Astrocyte (in vitro differentiated cells and primary cell): ENCODE data around the gene FAT1. TPM values are rescaled to one million over a fixed set of nuclear protein-coding genes. Genes with fewer than 3 reads are reported as not detected.

Experiments
- DNase-seq: peaks from one replicate; pipeline ENCODE4 v3.0.0-alpha.2; 2010; ENCODE audit warnings: low read depth
- FAIRE-seq: peaks from 2 replicates; lab custom pipeline; 2011; peaks lifted over from hg19 to GRCh38; lab: Jason Lieb, UNC
- H2AFZ ChIP-seq: 2 replicates; pipeline ENCODE4 v1.6.0; 2012; ENCODE audit warnings: low read depth, low read length, inconsistent platforms
- H3K27ac ChIP-seq: 2 replicates; pipeline ENCODE4 v1.5.1; 2011; ENCODE audit warnings: low read depth, low read length, inconsistent platforms
- H3K27me3 ChIP-seq: 2 replicates; pipeline ENCODE4 v1.6.0; 2011; ENCODE audit warnings: low read length, inconsistent platforms; ENCODE audit not compliant: insufficient read depth
- H3K36me3 ChIP-seq: 2 replicates; pipeline ENCODE4 v1.5.1; 2011; ENCODE audit warnings: low read length, inconsistent platforms; ENCODE audit not compliant: insufficient read depth
- H3K4me1 ChIP-seq: 2 replicates; pipeline ENCODE4 v1.5.1; 2011; ENCODE audit warnings: low read length, inconsistent platforms; ENCODE audit not compliant: insufficient read depth
- H3K4me2 ChIP-seq: 2 replicates; pipeline ENCODE4 v1.6.0; 2012; ENCODE audit warnings: low read length, inconsistent platforms
- H3K4me3 ChIP-seq: 2 replicates; pipeline ENCODE4 v1.5.1; 2011; ENCODE audit warnings: low read depth, mild to moderate bottlenecking, low read length, inconsistent platforms; ENCODE audit not compliant: insufficient read depth
- H3K79me2 ChIP-seq: 2 replicates; pipeline ENCODE4 v1.6.0; 2012; ENCODE audit warnings: mild to moderate bottlenecking, low read length, inconsistent platforms; ENCODE audit not compliant: insufficient read depth
- H3K9ac ChIP-seq: 2 replicates; pipeline ENCODE4 v1.6.0; 2012; ENCODE audit warnings: mild to moderate bottlenecking, low read length, inconsistent platforms
- H3K9me3 ChIP-seq: 2 replicates; pipeline ENCODE4 v1.5.1; 2012; ENCODE audit warnings: low read depth, mild to moderate bottlenecking, low read length, inconsistent platforms; ENCODE audit not compliant: insufficient read depth
- H4K20me1 ChIP-seq: 2 replicates; pipeline ENCODE4 v1.6.0; 2012; ENCODE audit warnings: low read length, inconsistent platforms; ENCODE audit not compliant: insufficient read depth
- H3K27ac Mint-ChIP-seq: one replicate; pipeline ENCODE4 v1.8.0; 2021; ENCODE audit warnings: mild to moderate bottlenecking, mixed read lengths; ENCODE audit not compliant: unreplicated experiment
- H3K27me3 Mint-ChIP-seq: one replicate; pipeline ENCODE4 v1.8.0; 2021; ENCODE audit warnings: low read depth, mixed read lengths; ENCODE audit not compliant: unreplicated experiment
- H3K36me3 Mint-ChIP-seq: one replicate; pipeline ENCODE4 v1.8.0; 2021; ENCODE audit warnings: low read depth, mixed read lengths; ENCODE audit not compliant: unreplicated experiment
- H3K4me1 Mint-ChIP-seq: one replicate; pipeline ENCODE4 v1.8.0; 2021; ENCODE audit warnings: low read depth, mixed read lengths; ENCODE audit not compliant: unreplicated experiment
- H3K4me3 Mint-ChIP-seq: one replicate; pipeline ENCODE4 v1.8.0; 2021; ENCODE audit warnings: mild to moderate bottlenecking, moderate library complexity, mixed read lengths; ENCODE audit not compliant: unreplicated experiment
- H3K9me3 Mint-ChIP-seq: one replicate; pipeline ENCODE4 v1.8.0; 2021; ENCODE audit warnings: mild to moderate bottlenecking, mixed read lengths; ENCODE audit not compliant: unreplicated experiment
- EZH2 ChIP-seq: IDR thresholded peaks from 2 replicates; pipeline ENCODE4 v1.6.1; 2012; ENCODE audit warnings: mild to moderate bottlenecking, low read length, inconsistent platforms; ENCODE audit not compliant: insufficient read depth
- total RNA-seq: library from RNA; stranded (reverse); gene quantifications from 2 replicates; pipeline ENCODE4 v1.2.1, GENCODE V29; 2021
- TF ChIP-seq, protein P1 (sequence below): IDR thresholded peaks from 2 replicates; pipeline ENCODE4 v1.5.1; 2011; ENCODE audit warnings: low read depth, mild to moderate bottlenecking, inconsistent platforms, low read length, moderate library complexity; ENCODE audit not compliant: insufficient read depth

Gene FAT1
- total RNA-seq, 1 donor from 2014 or later = 590 TPM

- Histone ChIP-seq H3K36me3 (no peaks in the 10 kb centered on the region), H3K9me3 (no peaks in the 10 kb centered on the region), H2AFZ (no peak overlapping the region), H3K4me1 (no peaks in the 10 kb centered on the region), H3K4me3 (no peak overlapping the region), H3K27ac (no peak overlapping the region), H3K79me2 (no peaks in the 10 kb centered on the region), H3K9ac (no peak overlapping the region), H3K27me3 (no peaks in the 10 kb centered on the region), H3K4me2 (no peak overlapping the region), H4K20me1 (no peaks in the 10 kb centered on the region)
- Mint-ChIP-seq H3K36me3 (no peaks in the 10 kb centered on the region), H3K27ac (peak overlapping the region; percentile 18), H3K4me3 (no peak overlapping the region), H3K9me3 (no peaks in the 10 kb centered on the region), H3K27me3 (no peaks in the 10 kb centered on the region), H3K4me1 (peaks cover 24% of the 10 kb centered on the region)
- no peak for FAIRE-seq
- TF ChIP-seq, protein P1, sequence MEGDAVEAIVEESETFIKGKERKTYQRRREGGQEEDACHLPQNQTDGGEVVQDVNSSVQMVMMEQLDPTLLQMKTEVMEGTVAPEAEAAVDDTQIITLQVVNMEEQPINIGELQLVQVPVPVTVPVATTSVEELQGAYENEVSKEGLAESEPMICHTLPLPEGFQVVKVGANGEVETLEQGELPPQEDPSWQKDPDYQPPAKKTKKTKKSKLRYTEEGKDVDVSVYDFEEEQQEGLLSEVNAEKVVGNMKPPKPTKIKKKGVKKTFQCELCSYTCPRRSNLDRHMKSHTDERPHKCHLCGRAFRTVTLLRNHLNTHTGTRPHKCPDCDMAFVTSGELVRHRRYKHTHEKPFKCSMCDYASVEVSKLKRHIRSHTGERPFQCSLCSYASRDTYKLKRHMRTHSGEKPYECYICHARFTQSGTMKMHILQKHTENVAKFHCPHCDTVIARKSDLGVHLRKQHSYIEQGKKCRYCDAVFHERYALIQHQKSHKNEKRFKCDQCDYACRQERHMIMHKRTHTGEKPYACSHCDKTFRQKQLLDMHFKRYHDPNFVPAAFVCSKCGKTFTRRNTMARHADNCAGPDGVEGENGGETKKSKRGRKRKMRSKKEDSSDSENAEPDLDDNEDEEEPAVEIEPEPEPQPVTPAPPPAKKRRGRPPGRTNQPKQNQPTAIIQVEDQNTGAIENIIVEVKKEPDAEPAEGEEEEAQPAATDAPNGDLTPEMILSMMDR = no peak
- no peak for TF ChIP-seq EZH2
- DNase-seq = no peak
Measured at GRCh38 chr4:186736466-186736865, 12.8 kb upstream of the FAT1 start.

DNA sequence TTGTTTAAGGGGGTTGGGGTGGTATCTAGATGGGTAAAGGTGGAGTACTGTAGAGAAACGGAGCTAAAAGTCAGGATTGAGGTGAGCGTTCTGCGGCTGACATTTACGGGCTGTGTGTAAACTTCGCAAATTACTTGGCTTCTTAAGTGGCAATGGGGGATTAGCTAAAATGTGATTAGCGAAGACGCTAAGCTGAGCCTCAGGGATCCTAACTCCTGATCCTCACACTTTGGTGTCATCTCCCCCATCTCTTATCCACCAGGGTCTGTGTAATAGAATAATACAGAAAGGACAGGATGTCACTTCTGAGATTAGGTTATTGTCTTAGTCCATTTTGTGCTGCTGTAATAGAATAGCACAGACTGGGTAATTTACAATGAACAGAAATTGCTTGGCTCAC lies 10.6 kb upstream of the FAT1 start:
- TF ChIP-seq, protein P1 = no peak
- TF ChIP-seq EZH2 = no peak
- Mint-ChIP-seq H3K4me1 (peaks cover 22% of the 10 kb centered on the region), H3K36me3 (no peaks in the 10 kb centered on the region), H3K27ac (no peak overlapping the region), H3K27me3 (no peaks in the 10 kb centered on the region), H3K4me3 (peak overlapping the region; percentile 15), H3K9me3 (no peaks in the 10 kb centered on the region)
- DNase-seq (no peak), FAIRE-seq (no peak)
- no peaks in the 10 kb centered on the region for H3K79me2 ChIP-seq
- no peaks in the 10 kb centered on the region for H3K27me3 ChIP-seq
- H3K9ac ChIP-seq = no peak overlapping the region
- H3K4me3 ChIP-seq = no peak overlapping the region
- no peaks in the 10 kb centered on the region for H4K20me1 ChIP-seq
- H3K9me3 ChIP-seq = no peaks in the 10 kb centered on the region
- no peak overlapping the region for H2AFZ ChIP-seq
- no peak overlapping the region for H3K27ac ChIP-seq
- no peaks in the 10 kb centered on the region for H3K36me3 ChIP-seq
- H3K4me2 ChIP-seq = no peak overlapping the region
- H3K4me1 ChIP-seq = no peaks in the 10 kb centered on the region

- H3K79me2 ChIP-seq = no peaks in the 10 kb centered on the region
- H3K9me3 Mint-ChIP-seq = no peaks in the 10 kb centered on the region
- H3K27ac ChIP-seq = no peak overlapping the region
- no peak overlapping the region for H2AFZ ChIP-seq
- no peaks in the 10 kb centered on the region for H3K27me3 ChIP-seq
- H3K27me3 Mint-ChIP-seq = no peaks in the 10 kb centered on the region
- H3K4me3 ChIP-seq = no peak overlapping the region
- DNase-seq = no peak
- no peaks in the 10 kb centered on the region for H3K9me3 ChIP-seq
- no peaks in the 10 kb centered on the region for H3K36me3 Mint-ChIP-seq
- TF ChIP-seq, protein P1 = no peak
- TF ChIP-seq EZH2 = no peak
- H3K9ac ChIP-seq = no peak overlapping the region
- H3K4me1 ChIP-seq = peaks cover under 1% of the 10 kb centered on the region
- no peak overlapping the region for H3K27ac Mint-ChIP-seq
- H3K36me3 ChIP-seq = no peaks in the 10 kb centered on the region
- FAIRE-seq = no peak
- H3K4me2 ChIP-seq = no peak overlapping the region
- H4K20me1 ChIP-seq = no peaks in the 10 kb centered on the region
- H3K4me3 Mint-ChIP-seq = no peak overlapping the region
- H3K4me1 Mint-ChIP-seq = peaks cover 26% of the 10 kb centered on the region
Measured at GRCh38 chr4:186733778-186734177, 10.1 kb upstream of the FAT1 start.
